Endothelial cell of umbilical vein (primary cell): ENCODE results near the gene GUCY1A1. TPM values are rescaled to one million over a fixed set of nuclear protein-coding genes. Genes with fewer than 3 reads are reported as not detected.

ENCODE experiments used
- BruUV-seq: library from RNA; stranded (reverse); fragments of 400-500 nt; replicated peaks from 2 replicates; lab custom pipeline; 2021; lab: Mats Ljungman, UMichigan
- CTCF ChIA-PET: fragments of 300-600, 350-600 bp; sonication (Branson Sonifier 250); formaldehyde crosslinking; loops from one replicate; lab custom pipeline; 2021; ENCODE audit warnings: antibody characterized with exemption, inconsistent platforms; lab: Charles Lee
- POLR2A ChIA-PET: fragments of 300-600, 350-600 bp; sonication (Branson Sonifier 250); formaldehyde crosslinking; loops from one replicate; lab custom pipeline; 2021; ENCODE audit warnings: antibody characterized with exemption, inconsistent platforms; lab: Charles Lee
- DNase-seq: peaks from one replicate; pipeline ENCODE4 v3.0.0-alpha.2; 2011; ENCODE audit warnings: low read depth, low spot score
- FAIRE-seq: peaks from 2 replicates; lab custom pipeline; 2011; peaks lifted over from hg19 to GRCh38; lab: Jason Lieb, UNC
- H2AFZ ChIP-seq: 2 replicates; pipeline ENCODE4 v1.6.0; 2012; ENCODE audit warnings: low read depth, low read length, control low read depth, inconsistent platforms
- H3K27ac ChIP-seq: 2 replicates; pipeline ENCODE4 v1.5.1; 2011; ENCODE audit warnings: low read depth, mild to moderate bottlenecking, control low read depth, low read length, moderate library complexity; ENCODE audit not compliant: insufficient read depth
- H3K27me3 ChIP-seq, 2 experiments: 2 replicates each; pipeline versions ENCODE4 v1.6.0 to v1.6.1; 2011; ENCODE audit warnings: low read length in 2 of 2, mixed read lengths in 1 of 2; ENCODE audit not compliant: control insufficient read depth in 2 of 2, insufficient read depth in 2 of 2
- H3K36me3 ChIP-seq, 2 experiments: 2 replicates in 1 of 2; 3 replicates in 1 of 2; pipeline ENCODE4 v1.5.1; 2011; ENCODE audit warnings: low read length in 2 of 2, mild to moderate bottlenecking in 1 of 2, moderate library complexity in 1 of 2; ENCODE audit not compliant: control insufficient read depth in 2 of 2, insufficient read depth in 2 of 2; ENCODE audit errors: extremely low read depth in 1 of 2
- H3K4me1 ChIP-seq: 3 replicates; pipeline ENCODE4 v1.5.1; 2011; ENCODE audit warnings: mild to moderate bottlenecking, low read length; ENCODE audit not compliant: control insufficient read depth, insufficient read depth; ENCODE audit errors: extremely low read depth
- H3K4me2 ChIP-seq: 2 replicates; pipeline ENCODE4 v1.6.1; 2011; ENCODE audit warnings: low read length, control low read depth, mixed read lengths; ENCODE audit not compliant: insufficient read depth
- H3K4me3 ChIP-seq, 3 experiments: fragments of 200-600 bp in 1 of 3; sonication (generic), shearing (Covaris generic) in 1 of 3; replicated peaks in 1 of 3; 2 replicates each; pipeline ENCODE4 v1.5.1; 2011 to 2016; ENCODE audit warnings: control low read depth in 3 of 3, low read length in 3 of 3, mild to moderate bottlenecking in 2 of 3, inconsistent platforms in 1 of 3, low read depth in 1 of 3, moderate library complexity in 1 of 3; ENCODE audit not compliant: insufficient read depth in 1 of 3
- H3K79me2 ChIP-seq: 2 replicates; pipeline ENCODE4 v1.6.0; 2012; ENCODE audit warnings: low read length, inconsistent platforms; ENCODE audit not compliant: control insufficient read depth, insufficient read depth
- H3K9ac ChIP-seq: replicated peaks from 2 replicates; pipeline ENCODE3; 2011; ENCODE audit warnings: low read length, control low read depth; ENCODE audit not compliant: insufficient read depth; ENCODE audit errors: extremely low read depth
- H3K9me1 ChIP-seq: replicated peaks from 3 replicates; pipeline ENCODE4 v1.6.0; 2011; ENCODE audit warnings: mild to moderate bottlenecking, low read length; ENCODE audit not compliant: control insufficient read depth, insufficient read depth; ENCODE audit errors: extremely low read depth
- H3K9me3 ChIP-seq: replicated peaks from 2 replicates; pipeline ENCODE4 v1.5.1; 2012; ENCODE audit warnings: low read length, inconsistent platforms; ENCODE audit not compliant: control insufficient read depth, insufficient read depth
- H4K20me1 ChIP-seq: replicated peaks from 2 replicates; pipeline ENCODE3; 2011; ENCODE audit warnings: mild to moderate bottlenecking, low read length; ENCODE audit not compliant: control insufficient read depth, insufficient read depth; ENCODE audit errors: extremely low read depth
- CTCF ChIP-seq, 2 donors: IDR thresholded peaks; 1 replicate in 1 of 2; 2 replicates in 1 of 2; pipeline ENCODE4 v1.5.1; 2011; ENCODE audit warnings: low read length in 2 of 2, mild to moderate bottlenecking in 2 of 2, moderate library complexity in 2 of 2, control low read depth in 1 of 2, inconsistent platforms in 1 of 2, low read depth in 1 of 2; ENCODE audit not compliant: insufficient read depth in 1 of 2; ENCODE audit errors: extremely low read depth in 1 of 2
- EZH2 ChIP-seq: IDR thresholded peaks from 2 replicates; pipeline ENCODE4 v1.6.1; 2012; ENCODE audit warnings: borderline replicate concordance, low read depth, mild to moderate bottlenecking, moderate library complexity, low read length, inconsistent platforms; ENCODE audit not compliant: severe bottlenecking
- FOS ChIP-seq: IDR thresholded peaks from 2 replicates; pipeline ENCODE4 v1.6.1; 2011; ENCODE audit warnings: mild to moderate bottlenecking, low read length, moderate library complexity, borderline replicate concordance; ENCODE audit not compliant: insufficient read depth
- GATA2 ChIP-seq: IDR thresholded peaks from 2 replicates; pipeline ENCODE4 v1.7.0; 2011; ENCODE audit warnings: low read depth, mild to moderate bottlenecking, moderate library complexity, mixed read lengths, low read length; ENCODE audit not compliant: insufficient read length, insufficient read depth
- JUN ChIP-seq: IDR thresholded peaks from 2 replicates; pipeline ENCODE4 v1.6.1; 2011; ENCODE audit warnings: borderline replicate concordance, low read depth; ENCODE audit not compliant: insufficient read length, insufficient read depth
- MAX ChIP-seq: IDR thresholded peaks from 2 replicates; pipeline ENCODE4 v1.6.1; 2011; ENCODE audit not compliant: insufficient read depth, insufficient read length
- MYC ChIP-seq: IDR thresholded peaks from one replicate; pipeline ENCODE4 v1.6.1; 2011; ENCODE audit warnings: mild to moderate bottlenecking, low read depth, low read length
- POLR2A ChIP-seq: IDR thresholded peaks from 2 replicates; pipeline ENCODE4 v1.6.1; 2012; ENCODE audit warnings: low read depth, mild to moderate bottlenecking, control low read depth, low read length
- POLR2AphosphoS5 ChIP-seq: IDR thresholded peaks from 2 replicates; pipeline ENCODE4 v1.6.1; 2012; ENCODE audit warnings: low read depth, mild to moderate bottlenecking, control low read depth, low read length, moderate library complexity; ENCODE audit not compliant: insufficient read depth
- dilution Hi-C: fragments of 300-500 bp; cut with MboI; formaldehyde crosslinking; loops from one replicate; pipeline ENCODE4 v1.15.0; 2019; ENCODE audit warnings: low sequenced_read_pairs; ENCODE audit not compliant: extremely low pct_ligation_motif_present
- intact Hi-C: fragments of 100-400 bp; cut with micrococcal nuclease; formaldehyde crosslinking; loops from one replicate; pipeline ENCODE4 v1.10.0; 2022
- polyA plus RNA-seq, 4 experiments: library from polyadenylated mRNA; depleted of rRNA in 3 of 4; stranded (reverse) in 3 of 4; unstranded in 1 of 4; fragments of >200 nt; gene quantifications; 2 replicates each; pipeline versions ENCODE4 v1.2.1 to v1.2.3, GENCODE V29; 2011 to 2012; ENCODE audit warnings: missing spikeins in 1 of 4
- total RNA-seq: library from RNA; stranded (reverse); gene quantifications from 2 replicates; pipeline ENCODE4 v1.2.3, GENCODE V29; 2021

The GUCY1A1 gene
- total and polyA plus RNA-seq, 2 donors (not counting 3 experiments of a cell fraction or from before 2014, with no cell fraction given): 1.3 to 4.4 TPM

DNA sequence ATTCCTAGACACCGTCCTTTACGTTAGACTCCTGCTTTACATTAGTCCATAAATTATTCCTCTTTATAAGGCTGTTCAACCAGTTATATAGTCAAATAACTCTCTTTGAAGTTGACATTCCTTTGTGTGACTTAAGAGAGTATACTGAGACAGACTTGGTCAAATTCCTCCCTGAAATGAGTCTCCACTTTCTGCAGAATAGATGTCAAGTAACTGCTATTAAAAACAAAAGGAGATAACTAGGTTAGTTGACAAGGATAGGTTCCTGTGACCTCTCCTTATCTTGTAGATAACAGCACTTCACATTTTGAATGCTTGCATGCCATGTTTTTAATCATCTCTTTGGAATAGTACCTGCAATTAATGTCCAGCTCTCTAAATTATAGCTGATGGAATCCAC lies 5.7 kb downstream of the GUCY1A1 start:
- intact Hi-C loops: no loop called here
- CTCF ChIA-PET: no interaction called here
- no peaks in the 10 kb centered on the region for H3K9me1 ChIP-seq
- no peaks in the 10 kb centered on the region for H3K79me2 ChIP-seq
- H3K9ac ChIP-seq: no peak overlapping the region
- no peak for TF ChIP-seq CTCF (IDR thresholded peaks at IDR 0.05; ENCODE audit: extremely low read depth in 1 of 2, insufficient read depth in 1 of 2, low read depth in 1 of 2, low read length in 2 of 2)
- H3K27ac ChIP-seq: no peak overlapping the region
- peaks cover 11% of the 10 kb centered on the region for H3K4me1 ChIP-seq
- H3K9me3 ChIP-seq: no peaks in the 10 kb centered on the region
- H2AFZ ChIP-seq: no peak overlapping the region
- no peak for DNase-seq
- no peak overlapping the region for H3K4me3 ChIP-seq
- no peaks in the 10 kb centered on the region for H3K36me3 ChIP-seq
- peaks cover 0 to 2% of the 10 kb centered on the region in 2 experiments for H3K27me3 ChIP-seq
- dilution Hi-C loops: no loop called here
- POLR2A ChIA-PET: no interaction called here
- no peak overlapping the region for H3K4me2 ChIP-seq
- no peaks in the 10 kb centered on the region for H4K20me1 ChIP-seq
- no peak for FAIRE-seq
- no TSS peak for BruUV-seq

GRCh38 chr4:155673453-155673979 lies 6.9 kb downstream of the GUCY1A1 start:
- DNase-seq: no peak
- H3K27me3 ChIP-seq: peaks cover 0 to 2% of the 10 kb centered on the region in 2 experiments
- H3K79me2 ChIP-seq: no peaks in the 10 kb centered on the region
- dilution Hi-C loops (no loop called here), intact Hi-C loops (no loop called here)
- no peak overlapping the region for H3K4me3 ChIP-seq
- no peak overlapping the region for H3K27ac ChIP-seq
- no peak for TF ChIP-seq JUN
- TF ChIP-seq POLR2A: no peak
- no peak for TF ChIP-seq MAX
- TF ChIP-seq POLR2AphosphoS5: no peak
- TF ChIP-seq FOS: no peak
- no peak for TF ChIP-seq GATA2
- no peak for TF ChIP-seq MYC
- TF ChIP-seq EZH2: no peak
- TF ChIP-seq CTCF (IDR thresholded peaks at IDR 0.05; ENCODE audit: extremely low read depth in 1 of 2, insufficient read depth in 1 of 2, low read depth in 1 of 2, low read length in 2 of 2): no peak
- ChIA-PET CTCF (no interaction called here), POLR2A (no interaction called here)
- H3K9me3 ChIP-seq: no peaks in the 10 kb centered on the region
- no peaks in the 10 kb centered on the region for H4K20me1 ChIP-seq
- no peaks in the 10 kb centered on the region for H3K9me1 ChIP-seq
- no TSS peak for BruUV-seq
- H3K9ac ChIP-seq: no peak overlapping the region
- peaks cover 2% of the 10 kb centered on the region for H3K4me1 ChIP-seq
- H3K4me2 ChIP-seq: no peak overlapping the region
- no peak overlapping the region for H2AFZ ChIP-seq
- no peaks in the 10 kb centered on the region for H3K36me3 ChIP-seq
- FAIRE-seq: no peak
